HEK293 (cell line): ENCODE measurements around the gene SLC7A10.

Source experiments
- CTCF ChIA-PET: fragments of 350-600 bp; formaldehyde crosslinking; extraction: SDS; loops from one replicate; lab custom pipeline; 2021; ENCODE audit warnings: antibody characterized with exemption; lab: Yijun Ruan, JAX
- POLR2A ChIA-PET: fragments of 300-600 bp; formaldehyde crosslinking; extraction: SDS; loops from one replicate; lab custom pipeline; 2020; ENCODE audit warnings: antibody characterized with exemption, inconsistent platforms; lab: Yijun Ruan, JAX
- H3K27ac ChIP-seq: fragments of 200-500 bp; sonication (Bioruptor generic); 2 replicates; pipeline ENCODE4 v1.5.1; 2014; ENCODE audit warnings: low read depth, low read length, control low read depth, inconsistent platforms; ENCODE audit errors: extremely low read depth
- H3K36me3 ChIP-seq, 2 experiments: fragments of 200-500 bp in 1 of 2; sonication (Bioruptor generic) in 1 of 2; 1 replicate in 1 of 2; 2 replicates in 1 of 2; pipeline ENCODE4 v1.5.1; 2014 to 2017; ENCODE audit warnings: inconsistent platforms in 2 of 2, low read length in 2 of 2; ENCODE audit not compliant: control insufficient read depth in 2 of 2, insufficient read depth in 1 of 2
- H3K4me1 ChIP-seq: fragments of 200-500 bp; sonication (Bioruptor generic); 2 replicates; pipeline ENCODE4 v1.5.1; 2014; ENCODE audit warnings: mild to moderate bottlenecking, low read length, inconsistent platforms; ENCODE audit not compliant: control insufficient read depth, insufficient read depth
- H3K4me3 ChIP-seq: 2 replicates; pipeline ENCODE4 v1.5.1; 2011; ENCODE audit warnings: low read depth, mild to moderate bottlenecking, control low read depth, low read length, moderate library complexity
- H3K9me3 ChIP-seq: fragments of 200-500 bp; sonication (Bioruptor generic); 2 replicates; pipeline ENCODE4 v1.5.1; 2014; ENCODE audit warnings: low read depth, low read length, inconsistent platforms; ENCODE audit not compliant: control insufficient read depth, insufficient read depth
- AEBP2 ChIP-seq: fragments of 450-650 bp; formaldehyde crosslinking; IDR thresholded peaks from 2 replicates; pipeline ENCODE4 v1.5.1; 2016; ENCODE audit warnings: missing biosample characterization, missing genetic modification characterization, borderline replicate concordance
- BCL11A ChIP-seq: fragments of 450-650 bp; formaldehyde crosslinking; IDR thresholded peaks from 2 replicates; pipeline ENCODE4 v1.5.1; 2016; ENCODE audit warnings: low read depth, missing biosample characterization, missing genetic modification characterization
- KLF17 ChIP-seq: fragments of 450-650 bp; formaldehyde crosslinking; IDR thresholded peaks from 2 replicates; pipeline ENCODE4 v1.5.1; 2016; ENCODE audit warnings: missing biosample characterization, missing genetic modification characterization
- PATZ1 ChIP-seq: fragments of 450-650 bp; formaldehyde crosslinking; IDR thresholded peaks from 2 replicates; pipeline ENCODE4 v1.5.1; 2016; ENCODE audit warnings: missing biosample characterization, missing genetic modification characterization
- TCF7L2 ChIP-seq: IDR thresholded peaks from 2 replicates; pipeline ENCODE4 v1.6.1; 2011; ENCODE audit warnings: low read depth, mild to moderate bottlenecking, inconsistent platforms, low read length, moderate library complexity, borderline replicate concordance
- ZBTB20 ChIP-seq: fragments of 450-650 bp; formaldehyde crosslinking; IDR thresholded peaks from 2 replicates; pipeline ENCODE4 v1.5.1; 2016; ENCODE audit warnings: missing biosample characterization, missing genetic modification characterization
- ZNF121 ChIP-seq: fragments of 450-650 bp; formaldehyde crosslinking; IDR thresholded peaks from 2 replicates; pipeline ENCODE4 v1.5.1; 2016; ENCODE audit warnings: missing biosample characterization, missing genetic modification characterization
- ZNF488 ChIP-seq: fragments of 450-650 bp; formaldehyde crosslinking; IDR thresholded peaks from 2 replicates; pipeline ENCODE4 v1.5.1; 2016; ENCODE audit warnings: missing biosample characterization, missing genetic modification characterization
- ZNF529 ChIP-seq: fragments of 450-650 bp; formaldehyde crosslinking; IDR thresholded peaks from 2 replicates; pipeline ENCODE4 v1.5.1; 2017; ENCODE audit warnings: missing genetic modification characterization, missing biosample characterization; ENCODE audit not compliant: insufficient replicate concordance
- ZNF548 ChIP-seq: fragments of 450-650 bp; formaldehyde crosslinking; IDR thresholded peaks from 2 replicates; pipeline ENCODE4 v1.5.1; 2016; ENCODE audit warnings: missing biosample characterization, missing genetic modification characterization
- ZNF561 ChIP-seq: fragments of 450-650 bp; IDR thresholded peaks from 2 replicates; pipeline ENCODE4 v1.5.1; 2018; ENCODE audit warnings: missing biosample characterization, missing genetic modification characterization, borderline replicate concordance
- ZNF645 ChIP-seq: fragments of 450-650 bp; formaldehyde crosslinking; IDR thresholded peaks from 2 replicates; pipeline ENCODE4; 2016; ENCODE audit warnings: missing biosample characterization, missing genetic modification characterization
- ZSCAN16 ChIP-seq: fragments of 450-650 bp; formaldehyde crosslinking; IDR thresholded peaks from 2 replicates; pipeline ENCODE4 v1.5.1; 2016; ENCODE audit warnings: missing biosample characterization, missing genetic modification characterization
- TF ChIP-seq, protein P1 (sequence below): fragments of 450-650 bp; formaldehyde crosslinking; IDR thresholded peaks from 2 replicates; pipeline ENCODE4 v1.5.0; 2017; ENCODE audit warnings: missing biosample characterization, missing genetic modification characterization, borderline replicate concordance
- TF ChIP-seq, protein P2 (sequence below): fragments of 450-650 bp; formaldehyde crosslinking; IDR thresholded peaks from 2 replicates; pipeline ENCODE4 v1.5.1; 2016; ENCODE audit warnings: missing biosample characterization, missing genetic modification characterization
- TF ChIP-seq, protein P3 (sequence below): fragments of 450-650 bp; formaldehyde crosslinking; IDR thresholded peaks from 2 replicates; pipeline ENCODE4 v1.5.1; 2016; ENCODE audit warnings: missing biosample characterization, missing genetic modification characterization, borderline replicate concordance

The SLC7A10 gene

GRCh38 chr19:33242131-33242530 is 16.5 kb upstream of the SLC7A10 start:
- no peak overlapping the region for H3K4me3 ChIP-seq
- H3K36me3 ChIP-seq: no peaks in the 10 kb centered on the region
- peaks cover 6% of the 10 kb centered on the region for H3K9me3 ChIP-seq
- no peak for TF ChIP-seq ZSCAN16 (tag by site-specific recombination)
- TF ChIP-seq, protein P1, sequence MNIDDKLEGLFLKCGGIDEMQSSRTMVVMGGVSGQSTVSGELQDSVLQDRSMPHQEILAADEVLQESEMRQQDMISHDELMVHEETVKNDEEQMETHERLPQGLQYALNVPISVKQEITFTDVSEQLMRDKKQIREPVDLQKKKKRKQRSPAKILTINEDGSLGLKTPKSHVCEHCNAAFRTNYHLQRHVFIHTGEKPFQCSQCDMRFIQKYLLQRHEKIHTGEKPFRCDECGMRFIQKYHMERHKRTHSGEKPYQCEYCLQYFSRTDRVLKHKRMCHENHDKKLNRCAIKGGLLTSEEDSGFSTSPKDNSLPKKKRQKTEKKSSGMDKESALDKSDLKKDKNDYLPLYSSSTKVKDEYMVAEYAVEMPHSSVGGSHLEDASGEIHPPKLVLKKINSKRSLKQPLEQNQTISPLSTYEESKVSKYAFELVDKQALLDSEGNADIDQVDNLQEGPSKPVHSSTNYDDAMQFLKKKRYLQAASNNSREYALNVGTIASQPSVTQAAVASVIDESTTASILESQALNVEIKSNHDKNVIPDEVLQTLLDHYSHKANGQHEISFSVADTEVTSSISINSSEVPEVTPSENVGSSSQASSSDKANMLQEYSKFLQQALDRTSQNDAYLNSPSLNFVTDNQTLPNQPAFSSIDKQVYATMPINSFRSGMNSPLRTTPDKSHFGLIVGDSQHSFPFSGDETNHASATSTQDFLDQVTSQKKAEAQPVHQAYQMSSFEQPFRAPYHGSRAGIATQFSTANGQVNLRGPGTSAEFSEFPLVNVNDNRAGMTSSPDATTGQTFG (tag by site-specific recombination): no peak
- no peak for TF ChIP-seq ZNF529
- TF ChIP-seq ZNF121 (tag by site-specific recombination): 0 out of 2 replicates have a peak, but pooled peaks have one; percentile 47
- no peak for TF ChIP-seq ZNF645 (tag by site-specific recombination)
- no peak for TF ChIP-seq ZNF488 (tag by site-specific recombination)
- no peak for TF ChIP-seq KLF17 (tag by site-specific recombination)
- TF ChIP-seq, protein P2, sequence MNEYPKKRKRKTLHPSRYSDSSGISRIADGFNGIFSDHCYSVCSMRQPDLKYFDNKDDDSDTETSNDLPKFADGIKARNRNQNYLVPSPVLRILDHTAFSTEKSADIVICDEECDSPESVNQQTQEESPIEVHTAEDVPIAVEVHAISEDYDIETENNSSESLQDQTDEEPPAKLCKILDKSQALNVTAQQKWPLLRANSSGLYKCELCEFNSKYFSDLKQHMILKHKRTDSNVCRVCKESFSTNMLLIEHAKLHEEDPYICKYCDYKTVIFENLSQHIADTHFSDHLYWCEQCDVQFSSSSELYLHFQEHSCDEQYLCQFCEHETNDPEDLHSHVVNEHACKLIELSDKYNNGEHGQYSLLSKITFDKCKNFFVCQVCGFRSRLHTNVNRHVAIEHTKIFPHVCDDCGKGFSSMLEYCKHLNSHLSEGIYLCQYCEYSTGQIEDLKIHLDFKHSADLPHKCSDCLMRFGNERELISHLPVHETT (tag by site-specific recombination): no peak
- TF ChIP-seq AEBP2: no peak
- no peak for TF ChIP-seq ZBTB20 (tag by site-specific recombination)
- no peak for TF ChIP-seq BCL11A (tag by site-specific recombination)
- TF ChIP-seq ZNF548 (tag by site-specific recombination): 0 out of 2 replicates have a peak, but pooled peaks have one; percentile 19
- no peak for TF ChIP-seq PATZ1 (tag by site-specific recombination)
- TF ChIP-seq, protein P3, sequence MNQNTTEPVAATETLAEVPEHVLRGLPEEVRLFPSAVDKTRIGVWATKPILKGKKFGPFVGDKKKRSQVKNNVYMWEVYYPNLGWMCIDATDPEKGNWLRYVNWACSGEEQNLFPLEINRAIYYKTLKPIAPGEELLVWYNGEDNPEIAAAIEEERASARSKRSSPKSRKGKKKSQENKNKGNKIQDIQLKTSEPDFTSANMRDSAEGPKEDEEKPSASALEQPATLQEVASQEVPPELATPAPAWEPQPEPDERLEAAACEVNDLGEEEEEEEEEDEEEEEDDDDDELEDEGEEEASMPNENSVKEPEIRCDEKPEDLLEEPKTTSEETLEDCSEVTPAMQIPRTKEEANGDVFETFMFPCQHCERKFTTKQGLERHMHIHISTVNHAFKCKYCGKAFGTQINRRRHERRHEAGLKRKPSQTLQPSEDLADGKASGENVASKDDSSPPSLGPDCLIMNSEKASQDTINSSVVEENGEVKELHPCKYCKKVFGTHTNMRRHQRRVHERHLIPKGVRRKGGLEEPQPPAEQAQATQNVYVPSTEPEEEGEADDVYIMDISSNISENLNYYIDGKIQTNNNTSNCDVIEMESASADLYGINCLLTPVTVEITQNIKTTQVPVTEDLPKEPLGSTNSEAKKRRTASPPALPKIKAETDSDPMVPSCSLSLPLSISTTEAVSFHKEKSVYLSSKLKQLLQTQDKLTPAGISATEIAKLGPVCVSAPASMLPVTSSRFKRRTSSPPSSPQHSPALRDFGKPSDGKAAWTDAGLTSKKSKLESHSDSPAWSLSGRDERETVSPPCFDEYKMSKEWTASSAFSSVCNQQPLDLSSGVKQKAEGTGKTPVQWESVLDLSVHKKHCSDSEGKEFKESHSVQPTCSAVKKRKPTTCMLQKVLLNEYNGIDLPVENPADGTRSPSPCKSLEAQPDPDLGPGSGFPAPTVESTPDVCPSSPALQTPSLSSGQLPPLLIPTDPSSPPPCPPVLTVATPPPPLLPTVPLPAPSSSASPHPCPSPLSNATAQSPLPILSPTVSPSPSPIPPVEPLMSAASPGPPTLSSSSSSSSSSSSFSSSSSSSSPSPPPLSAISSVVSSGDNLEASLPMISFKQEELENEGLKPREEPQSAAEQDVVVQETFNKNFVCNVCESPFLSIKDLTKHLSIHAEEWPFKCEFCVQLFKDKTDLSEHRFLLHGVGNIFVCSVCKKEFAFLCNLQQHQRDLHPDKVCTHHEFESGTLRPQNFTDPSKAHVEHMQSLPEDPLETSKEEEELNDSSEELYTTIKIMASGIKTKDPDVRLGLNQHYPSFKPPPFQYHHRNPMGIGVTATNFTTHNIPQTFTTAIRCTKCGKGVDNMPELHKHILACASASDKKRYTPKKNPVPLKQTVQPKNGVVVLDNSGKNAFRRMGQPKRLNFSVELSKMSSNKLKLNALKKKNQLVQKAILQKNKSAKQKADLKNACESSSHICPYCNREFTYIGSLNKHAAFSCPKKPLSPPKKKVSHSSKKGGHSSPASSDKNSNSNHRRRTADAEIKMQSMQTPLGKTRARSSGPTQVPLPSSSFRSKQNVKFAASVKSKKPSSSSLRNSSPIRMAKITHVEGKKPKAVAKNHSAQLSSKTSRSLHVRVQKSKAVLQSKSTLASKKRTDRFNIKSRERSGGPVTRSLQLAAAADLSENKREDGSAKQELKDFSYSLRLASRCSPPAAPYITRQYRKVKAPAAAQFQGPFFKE: no peak
- no peak for TF ChIP-seq ZNF561 (tag by site-specific recombination)
- TF ChIP-seq TCF7L2: no peak
- POLR2A ChIA-PET: no interaction called here
- CTCF ChIA-PET: interaction anchor here (0.5 to 11.2 kb wide), 34 partner anchors 10 to 623 kb away, joined by 3 to 292 read pairs (median 4); partner anchors contain the start of gene CEBPG
- H3K4me1 ChIP-seq: peaks cover 2% of the 10 kb centered on the region; the same call in 1 of the 2 replicates
- H3K27ac ChIP-seq: no peak overlapping the region
